Measurements from ENCODE around the gene PSMD11. TPM values are rescaled to one million over a fixed set of nuclear protein-coding genes. Genes with fewer than 3 reads are reported as not detected.

Gene PSMD11
- total RNA-seq, 4 donors from 2014 or later, result 10.8 to 89.3 (median 58.5) TPM

DNA sequence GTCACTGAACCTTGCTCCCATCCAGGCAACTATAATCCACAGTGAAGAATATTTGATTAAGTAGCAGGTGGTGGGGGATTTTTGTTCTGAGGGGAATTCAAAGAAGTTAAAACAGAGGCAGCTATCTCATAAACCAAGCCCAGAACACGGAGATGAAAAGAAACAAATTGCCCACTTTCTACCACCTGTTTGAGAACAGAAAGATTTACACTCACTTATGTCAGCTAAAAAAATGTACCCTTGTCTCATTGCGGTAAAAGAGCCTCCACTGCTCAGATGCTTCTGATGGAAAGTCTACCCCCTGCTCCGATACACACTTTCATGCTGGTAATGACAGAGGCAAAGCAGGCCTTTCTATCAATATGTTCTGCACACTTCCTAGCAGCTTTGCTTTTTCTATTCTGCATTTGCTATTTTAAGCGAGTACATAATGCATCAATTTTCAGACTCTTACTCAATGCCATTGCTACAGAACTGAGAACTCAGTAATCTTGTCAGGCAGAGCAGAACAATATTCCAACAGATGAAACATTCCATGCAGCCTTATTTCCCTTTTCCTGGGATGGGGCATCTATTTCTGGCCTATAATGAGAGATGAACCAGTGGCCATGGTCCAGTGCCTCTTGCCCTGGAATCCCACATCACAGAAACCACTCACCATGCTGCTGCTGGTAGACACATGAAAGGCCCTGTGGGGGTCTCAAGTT is 71.5 kb downstream of the PSMD11 start:
- TF ChIP-seq, protein P1, sequence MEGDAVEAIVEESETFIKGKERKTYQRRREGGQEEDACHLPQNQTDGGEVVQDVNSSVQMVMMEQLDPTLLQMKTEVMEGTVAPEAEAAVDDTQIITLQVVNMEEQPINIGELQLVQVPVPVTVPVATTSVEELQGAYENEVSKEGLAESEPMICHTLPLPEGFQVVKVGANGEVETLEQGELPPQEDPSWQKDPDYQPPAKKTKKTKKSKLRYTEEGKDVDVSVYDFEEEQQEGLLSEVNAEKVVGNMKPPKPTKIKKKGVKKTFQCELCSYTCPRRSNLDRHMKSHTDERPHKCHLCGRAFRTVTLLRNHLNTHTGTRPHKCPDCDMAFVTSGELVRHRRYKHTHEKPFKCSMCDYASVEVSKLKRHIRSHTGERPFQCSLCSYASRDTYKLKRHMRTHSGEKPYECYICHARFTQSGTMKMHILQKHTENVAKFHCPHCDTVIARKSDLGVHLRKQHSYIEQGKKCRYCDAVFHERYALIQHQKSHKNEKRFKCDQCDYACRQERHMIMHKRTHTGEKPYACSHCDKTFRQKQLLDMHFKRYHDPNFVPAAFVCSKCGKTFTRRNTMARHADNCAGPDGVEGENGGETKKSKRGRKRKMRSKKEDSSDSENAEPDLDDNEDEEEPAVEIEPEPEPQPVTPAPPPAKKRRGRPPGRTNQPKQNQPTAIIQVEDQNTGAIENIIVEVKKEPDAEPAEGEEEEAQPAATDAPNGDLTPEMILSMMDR (IDR thresholded peaks at IDR 0.05), result no peak
- TF ChIP-seq POLR2A (IDR thresholded peaks at IDR 0.05), result no peak
- Histone ChIP-seq H3K4me3 (no peak overlapping the region), H3K27me3 (no peaks in the 10 kb centered on the region), H3K36me3 (no peaks in the 10 kb centered on the region), H3K4me1 (no peaks in the 10 kb centered on the region), H3K9me3 (no peaks in the 10 kb centered on the region), H3K27ac (no peak overlapping the region)
- intact Hi-C loops (cut with DNase I; ENCODE audit: low total_unique reads), result no loop called here
- DNase-seq, result no peak

DNA sequence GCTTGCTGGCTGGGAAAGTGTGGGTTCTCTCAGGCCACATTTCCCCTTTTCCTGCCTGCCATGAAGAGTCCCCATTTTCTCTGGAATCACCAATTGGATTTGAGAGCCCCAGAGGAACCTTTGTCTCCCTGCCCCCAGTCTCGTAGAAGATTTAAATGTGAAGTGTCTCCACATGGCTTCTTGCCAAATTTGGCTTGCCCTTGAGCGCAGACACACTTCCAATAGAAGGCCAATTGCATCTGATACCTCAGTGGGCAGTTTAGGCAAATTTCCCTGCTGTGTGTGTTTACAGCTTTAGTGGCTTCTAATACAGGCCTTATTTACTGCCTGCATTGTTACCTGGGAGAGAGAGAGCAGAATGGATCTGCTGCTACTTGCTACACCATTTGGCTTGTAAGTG is 72.1 kb downstream of the PSMD11 start:
- TF ChIP-seq POLR2A (IDR thresholded peaks at IDR 0.05), result no peak
- TF ChIP-seq, protein P1 (IDR thresholded peaks at IDR 0.05), result no peak
- Histone ChIP-seq H3K4me1 (no peaks in the 10 kb centered on the region), H3K27ac (no peak overlapping the region), H3K9me3 (no peaks in the 10 kb centered on the region), H3K27me3 (no peaks in the 10 kb centered on the region), H3K4me3 (no peak overlapping the region), H3K36me3 (no peaks in the 10 kb centered on the region)
- intact Hi-C loops (cut with DNase I; ENCODE audit: low total_unique reads), result no loop called here
- no peak for DNase-seq

DNA sequence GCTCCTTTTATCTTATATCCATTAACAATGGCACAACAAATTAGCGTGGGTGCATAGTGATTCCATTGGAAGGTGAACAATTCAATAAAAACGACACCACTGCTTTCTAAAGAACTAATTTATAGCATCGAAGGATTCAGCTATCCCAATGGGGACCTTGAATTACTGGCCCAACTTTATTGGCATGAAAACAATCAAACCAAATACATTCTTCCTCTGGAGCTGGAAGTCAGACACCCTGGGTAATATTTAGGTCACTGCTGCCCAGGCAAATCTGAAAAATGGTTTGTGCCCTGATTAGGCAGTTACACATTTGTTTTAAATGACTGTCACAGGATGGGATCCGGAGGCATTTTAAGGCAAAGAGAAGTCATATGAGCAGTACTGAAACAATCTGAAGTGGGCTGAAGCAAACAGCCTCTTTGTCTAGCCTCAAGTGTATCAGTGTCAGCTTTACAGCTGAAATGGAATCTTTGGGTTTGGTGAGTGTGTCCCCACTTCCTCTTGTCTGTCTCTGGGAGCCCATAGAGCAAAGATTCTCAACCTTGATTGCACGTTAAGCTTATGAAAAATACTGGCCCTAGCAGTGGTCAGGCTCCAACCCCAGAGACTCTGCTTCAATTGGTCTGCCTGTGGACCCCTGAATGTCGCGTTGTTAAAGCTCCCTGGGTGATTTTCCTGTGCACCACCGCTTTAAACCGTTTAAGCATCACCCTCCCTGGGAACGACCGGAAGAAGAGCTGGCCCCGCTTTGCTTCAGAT is 72.8 kb downstream of the PSMD11 start:
- DNase-seq, result no peak
- intact Hi-C loops (cut with DNase I; ENCODE audit: low total_unique reads), result no loop called here
- Histone ChIP-seq H3K36me3 (no peaks in the 10 kb centered on the region), H3K4me1 (no peaks in the 10 kb centered on the region), H3K4me3 (no peak overlapping the region), H3K9me3 (no peaks in the 10 kb centered on the region), H3K27ac (no peak overlapping the region), H3K27me3 (no peaks in the 10 kb centered on the region)
- TF ChIP-seq, protein P1 (IDR thresholded peaks at IDR 0.05), result no peak
- TF ChIP-seq POLR2A (IDR thresholded peaks at IDR 0.05), result no peak

DNA sequence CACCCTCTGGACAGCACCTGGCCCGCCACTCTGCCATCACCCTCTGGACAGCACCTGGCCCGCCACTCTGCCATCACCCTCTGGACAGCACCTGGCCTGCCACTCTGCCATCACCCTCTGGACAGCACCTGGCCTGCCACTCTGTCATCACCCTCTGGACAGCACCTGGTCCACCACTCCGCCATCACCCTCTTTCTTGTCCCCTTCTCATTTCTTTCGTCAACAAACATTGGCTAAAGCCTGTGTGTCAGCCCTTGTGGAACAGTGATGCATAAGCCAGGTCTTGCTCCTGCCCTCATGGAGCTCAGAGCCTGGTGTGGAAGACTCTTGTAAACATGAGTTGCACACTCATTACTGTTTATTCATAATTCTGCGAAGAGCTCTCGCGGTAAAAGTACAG is 73.7 kb downstream of the PSMD11 start:
- intact Hi-C loops (cut with DNase I; ENCODE audit: low total_unique reads), result no loop called here
- Histone ChIP-seq H3K4me3 (no peak overlapping the region), H3K27me3 (no peaks in the 10 kb centered on the region), H3K27ac (no peak overlapping the region), H3K36me3 (no peaks in the 10 kb centered on the region), H3K9me3 (no peaks in the 10 kb centered on the region), H3K4me1 (no peaks in the 10 kb centered on the region)
- DNase-seq, result no peak
- TF ChIP-seq, protein P1 (IDR thresholded peaks at IDR 0.05), result no peak
- TF ChIP-seq POLR2A (IDR thresholded peaks at IDR 0.05), result no peak

DNA sequence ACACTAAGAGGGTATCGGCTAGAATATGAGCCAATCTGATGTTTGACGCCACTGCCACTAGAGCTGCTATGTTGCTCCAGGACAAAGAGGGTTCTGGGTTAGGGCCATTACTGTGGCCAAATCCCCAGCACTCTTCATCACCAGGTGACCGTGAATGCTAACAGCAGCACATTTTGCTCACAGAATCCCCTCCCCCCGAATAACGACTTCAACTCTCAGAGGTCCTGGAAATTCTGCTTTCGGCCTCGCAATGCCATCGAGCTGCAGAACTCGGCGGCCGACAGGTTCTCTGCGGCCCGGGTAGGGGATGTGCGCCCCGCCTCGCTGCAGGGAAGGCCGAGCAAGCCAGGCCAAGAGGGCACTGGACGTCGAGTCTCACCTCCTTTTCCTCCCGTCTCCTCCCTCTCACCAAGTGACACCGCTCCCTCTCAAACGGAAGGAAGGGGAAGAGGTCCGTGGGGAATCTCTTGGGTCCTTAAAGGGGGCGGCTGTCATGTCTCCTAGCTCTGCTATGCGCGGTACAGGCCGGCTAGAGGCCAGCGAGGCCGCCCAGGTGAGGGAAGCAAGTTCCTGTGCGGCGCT is 74.4 kb downstream of the PSMD11 start:
- H3K27me3 ChIP-seq, result no peaks in the 10 kb centered on the region
- H3K4me3 ChIP-seq, result peak overlapping the region; percentile 39 to 40
- TF ChIP-seq, protein P1 (IDR thresholded peaks at IDR 0.05), result no peak
- no peak for TF ChIP-seq POLR2A (IDR thresholded peaks at IDR 0.05)
- H3K36me3 ChIP-seq, result no peaks in the 10 kb centered on the region
- intact Hi-C loops (cut with DNase I; ENCODE audit: low total_unique reads), result no loop called here
- DNase-seq, result no peak
- H3K9me3 ChIP-seq, result no peaks in the 10 kb centered on the region
- no peaks in the 10 kb centered on the region for H3K4me1 ChIP-seq
- H3K27ac ChIP-seq, result peak overlapping the region in 1 of 2 donors; percentile 11

Data from uterus (tissue), 4 donors.